GM23248 (cell line): ENCODE data around the gene MYO1E. TPM values are rescaled to one million over a fixed set of nuclear protein-coding genes. Genes with fewer than 3 reads are reported as not detected.

ENCODE experiments used
- DNase-seq: peaks from one replicate; pipeline ENCODE4 v3.0.0-alpha.2; 2015
- H2AFZ ChIP-seq: fragments of 200-600 bp; sonication (generic); 2 replicates; pipeline ENCODE4 v1.6.1; 2016; ENCODE audit warnings: antibody characterized with exemption
- H3F3A ChIP-seq: fragments of 200-600 bp; sonication (generic); 2 replicates; pipeline ENCODE4 v1.6.1; 2016; ENCODE audit warnings: mild to moderate bottlenecking, antibody characterized with exemption, mixed run types; ENCODE audit not compliant: insufficient read depth
- H3K27ac ChIP-seq: fragments of 200-600 bp; sonication (generic); 2 replicates; pipeline ENCODE4 v1.5.1; 2016; ENCODE audit warnings: mild to moderate bottlenecking
- H3K27me3 ChIP-seq: fragments of 200-600 bp; sonication (generic); replicated peaks from 2 replicates; pipeline ENCODE4 v1.6.1; 2016; ENCODE audit warnings: mild to moderate bottlenecking; ENCODE audit not compliant: insufficient read depth
- H3K36me3 ChIP-seq: fragments of 200-600 bp; sonication (generic); 2 replicates; pipeline ENCODE4 v1.6.1; 2016; ENCODE audit warnings: low read depth, mild to moderate bottlenecking
- H3K4me1 ChIP-seq: fragments of 200-600 bp; sonication (generic); 2 replicates; pipeline ENCODE4 v1.6.1; 2016; ENCODE audit warnings: mild to moderate bottlenecking; ENCODE audit not compliant: insufficient read depth
- H3K4me2 ChIP-seq: fragments of 200-600 bp; sonication (generic); one replicate; pipeline ENCODE4 v1.6.1; 2016; ENCODE audit warnings: mild to moderate bottlenecking; ENCODE audit not compliant: unreplicated experiment
- H3K4me3 ChIP-seq: fragments of 200-600 bp; sonication (generic); 2 replicates; pipeline ENCODE4 v1.5.1; 2016; ENCODE audit warnings: mild to moderate bottlenecking
- H3K79me2 ChIP-seq: fragments of 200-600 bp; sonication (generic); 2 replicates; pipeline ENCODE4 v1.6.1; 2016; ENCODE audit warnings: mild to moderate bottlenecking; ENCODE audit not compliant: insufficient read depth
- H3K9ac ChIP-seq: fragments of 200-600 bp; sonication (generic); 2 replicates; pipeline ENCODE4 v1.6.1; 2016; ENCODE audit warnings: mild to moderate bottlenecking
- H3K9me2 ChIP-seq: fragments of 200-600 bp; sonication (generic); 2 replicates; pipeline ENCODE4 v1.6.1; 2016; ENCODE audit warnings: mixed run types, mild to moderate bottlenecking, moderate library complexity; ENCODE audit not compliant: insufficient read depth
- H3K9me3 ChIP-seq: fragments of 200-600 bp; sonication (generic); one replicate; pipeline ENCODE4 v1.6.1; 2017; ENCODE audit warnings: low read depth
- H4K20me1 ChIP-seq: fragments of 200-600 bp; sonication (generic); 2 replicates; pipeline ENCODE4 v1.6.0; 2016; ENCODE audit not compliant: insufficient read depth
- EZH2 ChIP-seq: fragments of 200-600 bp; sonication (generic); IDR thresholded peaks from 2 replicates; pipeline ENCODE4 v1.6.1; 2018; ENCODE audit warnings: antibody characterized with exemption, mild to moderate bottlenecking; ENCODE audit not compliant: insufficient read depth, poor library complexity, severe bottlenecking
- EZH2phosphoT487 ChIP-seq: fragments of 200-600 bp; sonication (generic); IDR thresholded peaks from 2 replicates; pipeline ENCODE4 v1.6.1; 2018; ENCODE audit warnings: antibody characterized with exemption, moderate library complexity, mild to moderate bottlenecking, low read depth; ENCODE audit not compliant: insufficient read depth
- WGBS, 2 experiments: methylation state at CpG; one replicate each; pipeline ENCODE4 v1.1.6; 2015 to 2017; ENCODE audit warnings: low lambda C conversion rate in 2 of 2, low coverage in 1 of 2; ENCODE audit errors: missing lambda C conversion rate in 2 of 2; 5-methylcytosine and 5-hydroxymethylcytosine counted together
- in situ Hi-C: fragments of 300-500 bp; cut with MboI; formaldehyde crosslinking; loops from 2 replicates; pipeline ENCODE4 v1.15.0; 2020
- polyA plus RNA-seq: library from polyadenylated mRNA; unstranded; fragments of >200 nt; fragmentation: Nextera tagmentation; extraction: Ambion mirVana; gene quantifications from 2 replicates; pipeline ENCODE4 v1.2.1, GENCODE V29; 2016
- total RNA-seq: library from RNA; depleted of rRNA; stranded (reverse); fragments of >200 nt; shearing (Covaris generic); gene quantifications from 2 replicates; pipeline ENCODE4 v1.2.3, GENCODE V29; 2014

The MYO1E gene
- total and polyA plus RNA-seq, 2 experiments from 2014 or later = 155 to 190 TPM

- H3K4me2 ChIP-seq = no peak overlapping the region
- no peak overlapping the region for H2AFZ ChIP-seq
- no peaks in the 10 kb centered on the region for H3F3A ChIP-seq
- 51 to 62% methylated on average over 7 of the region's 7 CpGs for WGBS, 2 experiments
- no peaks in the 10 kb centered on the region for H3K36me3 ChIP-seq
- no peak overlapping the region for H3K4me3 ChIP-seq
- H3K27ac ChIP-seq = no peak overlapping the region
- TF ChIP-seq EZH2 (no peak), EZH2phosphoT487 (no peak)
- H4K20me1 ChIP-seq = no peaks in the 10 kb centered on the region
- H3K27me3 ChIP-seq = peaks cover 3% of the 10 kb centered on the region; the same call in 1 of the 2 replicates
- no peak for DNase-seq
- H3K9me3 ChIP-seq = no peaks in the 10 kb centered on the region
- no peaks in the 10 kb centered on the region for H3K4me1 ChIP-seq
- no peak overlapping the region for H3K9ac ChIP-seq
- in situ Hi-C loops = no loop called here
- H3K9me2 ChIP-seq = no peaks in the 10 kb centered on the region
- no peaks in the 10 kb centered on the region for H3K79me2 ChIP-seq
These were observed 26.9 kb upstream of the MYO1E start for GRCh38 chr15:59399465-59400102.

- in situ Hi-C loops = no loop called here
These were observed 25.5 kb upstream of the MYO1E start for GRCh38 chr15:59398220-59398619.

DNA sequence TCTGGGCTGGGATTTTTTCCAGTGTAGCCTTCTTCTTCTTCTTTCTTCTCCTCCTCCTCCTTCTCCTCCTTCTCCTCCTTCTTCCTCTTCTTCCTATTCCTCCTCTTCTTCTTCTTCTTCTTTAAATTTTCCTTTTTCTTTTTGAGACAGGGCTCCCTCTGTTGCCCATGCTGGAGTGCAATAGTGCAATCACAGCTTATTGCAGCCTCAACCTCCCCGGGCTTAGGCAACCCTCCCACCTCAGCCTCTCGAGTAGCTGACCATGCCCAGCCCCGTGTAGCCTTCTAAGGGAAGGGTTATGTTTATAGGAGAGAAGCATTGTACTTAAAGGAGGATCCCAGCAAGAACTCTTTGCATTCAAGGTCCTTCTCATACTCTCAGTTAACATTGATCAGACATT is 24.0 kb upstream of the MYO1E start:
- no peaks in the 10 kb centered on the region for H3K79me2 ChIP-seq
- H3K36me3 ChIP-seq = no peaks in the 10 kb centered on the region
- no peaks in the 10 kb centered on the region for H3K9me3 ChIP-seq
- in situ Hi-C loops = no loop called here
- H3K27me3 ChIP-seq = peaks cover 3% of the 10 kb centered on the region; the same call in 1 of the 2 replicates
- WGBS, 2 experiments = 35 to 58% methylated on average over 3 of the region's 3 CpGs
- no peaks in the 10 kb centered on the region for H3F3A ChIP-seq
- no peak overlapping the region for H3K4me3 ChIP-seq
- H3K9ac ChIP-seq = no peak overlapping the region
- no peaks in the 10 kb centered on the region for H4K20me1 ChIP-seq
- no peak for DNase-seq
- no peak overlapping the region for H3K4me2 ChIP-seq
- H2AFZ ChIP-seq = no peak overlapping the region
- H3K9me2 ChIP-seq = no peaks in the 10 kb centered on the region
- H3K27ac ChIP-seq = no peak overlapping the region
- TF ChIP-seq EZH2phosphoT487 (no peak), EZH2 (no peak)
- no peaks in the 10 kb centered on the region for H3K4me1 ChIP-seq

More at GRCh38 chr15:59398220-59398619, 25.5 kb upstream of the MYO1E start:
- H3F3A ChIP-seq = no peaks in the 10 kb centered on the region
- no peak for DNase-seq
- H3K79me2 ChIP-seq = no peaks in the 10 kb centered on the region
- no peaks in the 10 kb centered on the region for H3K9me3 ChIP-seq
- no peak overlapping the region for H3K4me3 ChIP-seq
- H4K20me1 ChIP-seq = no peaks in the 10 kb centered on the region
- no peaks in the 10 kb centered on the region for H3K4me1 ChIP-seq
- H2AFZ ChIP-seq = no peak overlapping the region
- peaks cover 3% of the 10 kb centered on the region; the same call in 1 of the 2 replicates for H3K27me3 ChIP-seq
- H3K9me2 ChIP-seq = no peaks in the 10 kb centered on the region
- no peaks in the 10 kb centered on the region for H3K36me3 ChIP-seq
- no peak for TF ChIP-seq EZH2phosphoT487
- no peak for TF ChIP-seq EZH2
- H3K9ac ChIP-seq = no peak overlapping the region
- 75% methylated on average over 1 of the region's 1 CpG for WGBS, 2 experiments
- no peak overlapping the region for H3K27ac ChIP-seq
- H3K4me2 ChIP-seq = no peak overlapping the region

DNA sequence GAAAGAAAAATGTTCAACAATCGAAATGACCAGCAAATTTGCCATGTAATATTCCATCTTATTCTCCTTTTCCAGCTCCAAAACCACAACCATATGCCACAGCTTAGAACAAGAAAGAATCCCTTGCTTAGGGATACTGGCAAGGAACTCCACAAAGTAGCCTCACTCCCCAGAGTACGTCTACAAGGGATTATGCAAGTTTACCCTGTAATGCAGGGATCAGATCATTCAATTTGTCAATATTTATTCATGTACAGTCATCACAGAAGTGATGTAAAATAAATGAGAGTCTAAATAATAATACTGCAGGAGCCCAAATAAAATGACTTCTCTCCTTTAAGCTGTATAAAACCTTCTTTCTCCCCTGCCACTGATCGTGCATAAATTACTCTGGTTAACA is 23.5 kb upstream of the MYO1E start:
- no peak overlapping the region for H3K4me3 ChIP-seq
- H3K27me3 ChIP-seq = peaks cover 3% of the 10 kb centered on the region; the same call in 1 of the 2 replicates
- in situ Hi-C loops = no loop called here
- DNase-seq = no peak
- no peaks in the 10 kb centered on the region for H3K9me2 ChIP-seq
- H3F3A ChIP-seq = no peaks in the 10 kb centered on the region
- WGBS, 2 experiments = 30 to 50% methylated on average over 3 of the region's 3 CpGs
- H2AFZ ChIP-seq = no peak overlapping the region
- TF ChIP-seq EZH2 (no peak), EZH2phosphoT487 (no peak)
- no peaks in the 10 kb centered on the region for H3K9me3 ChIP-seq
- no peaks in the 10 kb centered on the region for H3K79me2 ChIP-seq
- no peaks in the 10 kb centered on the region for H3K36me3 ChIP-seq
- H3K27ac ChIP-seq = no peak overlapping the region
- H3K9ac ChIP-seq = no peak overlapping the region
- no peaks in the 10 kb centered on the region for H4K20me1 ChIP-seq
- no peak overlapping the region for H3K4me2 ChIP-seq
- H3K4me1 ChIP-seq = no peaks in the 10 kb centered on the region
